PC-3 (cell line): Measurements from ENCODE around the gene FAM83G. TPM values are rescaled to one million over a fixed set of nuclear protein-coding genes. Genes with fewer than 3 reads are reported as not detected.

Experiments
- ATAC-seq: fragments of 200-7000 bp; cut with Tn5 transposase; 2 replicates; pipeline ENCODE4 v1.9.1; 2020; ENCODE audit warnings: mild to moderate bottlenecking, moderate library complexity
- BruUV-seq: library from RNA; stranded (reverse); fragments of 400-500 nt; replicated peaks from 2 replicates; lab custom pipeline; 2021; lab: Mats Ljungman, UMichigan
- CTCF ChIA-PET: fragments of 300-600 bp; sonication (Branson Sonifier 250); formaldehyde crosslinking; loops from one replicate; lab custom pipeline; 2022; ENCODE audit warnings: antibody characterized with exemption; lab: Charles Lee
- POLR2A ChIA-PET: fragments of 300-600 bp; sonication (Branson Sonifier 250); formaldehyde crosslinking; loops from one replicate; lab custom pipeline; 2022; ENCODE audit warnings: antibody characterized with exemption; ENCODE audit not compliant: unreplicated experiment; lab: Charles Lee
- DNase-seq: peaks from one replicate; pipeline ENCODE4 v3.0.0-alpha.2; 2015
- H2AFZ ChIP-seq: fragments of 300-600 bp; sonication (generic); 2 replicates; pipeline ENCODE4 v1.6.0; 2016; ENCODE audit warnings: antibody characterized with exemption, low read length
- H3F3A ChIP-seq: fragments of 300-600 bp; sonication (generic); one replicate; pipeline ENCODE4 v1.6.0; 2017; ENCODE audit warnings: antibody characterized with exemption, low read length, control low read depth, mild to moderate bottlenecking; ENCODE audit not compliant: unreplicated experiment
- H3K27ac ChIP-seq: fragments of 300-600 bp; sonication (generic); 2 replicates; pipeline ENCODE4 v1.5.1; 2016; ENCODE audit warnings: mild to moderate bottlenecking, low read length
- H3K27me3 ChIP-seq: fragments of 300-600 bp; sonication (generic); 2 replicates; pipeline ENCODE4 v1.6.1; 2016; ENCODE audit warnings: low read length, mixed read lengths
- H3K36me3 ChIP-seq: fragments of 300-600 bp; sonication (generic); 2 replicates; pipeline ENCODE4 v1.6.1; 2016; ENCODE audit warnings: low read depth, mixed run types, low read length, mixed read lengths
- H3K4me1 ChIP-seq: fragments of 300-600 bp; sonication (generic); 2 replicates; pipeline ENCODE4 v1.5.1; 2016; ENCODE audit warnings: low read length; ENCODE audit not compliant: insufficient read depth
- H3K4me2 ChIP-seq: fragments of 300-600 bp; sonication (generic); 2 replicates; pipeline ENCODE4 v1.6.0; 2016; ENCODE audit warnings: low read length
- H3K4me3 ChIP-seq: fragments of 300-600 bp; sonication (generic); 2 replicates; pipeline ENCODE4 v1.5.1; 2016; ENCODE audit warnings: mild to moderate bottlenecking, low read length, mixed read lengths
- H3K79me2 ChIP-seq: fragments of 300-600 bp; sonication (generic); 2 replicates; pipeline ENCODE4 v1.6.1; 2017; ENCODE audit warnings: low read length, mixed read lengths
- H3K9ac ChIP-seq: fragments of 300-600 bp; sonication (generic); 2 replicates; pipeline ENCODE4 v1.6.0; 2016; ENCODE audit warnings: mild to moderate bottlenecking, low read length
- H3K9me2 ChIP-seq: fragments of 300-600 bp; sonication (generic); replicated peaks from 2 replicates; pipeline ENCODE4 v1.6.1; 2016; ENCODE audit warnings: mixed run types, low read length, mixed read lengths
- H3K9me3 ChIP-seq: fragments of 300-600 bp; sonication (generic); 2 replicates; pipeline ENCODE4 v1.6.1; 2016; ENCODE audit warnings: low read length, mixed read lengths
- H4K20me1 ChIP-seq: fragments of 300-600 bp; sonication (generic); 2 replicates; pipeline ENCODE4 v1.6.1; 2016; ENCODE audit warnings: low read length, mixed read lengths
- CTCF ChIP-seq: fragments of 300-600 bp; sonication (generic); conservative IDR thresholded peaks from 2 replicates; pipeline ENCODE4 v1.5.1; 2017; ENCODE audit warnings: antibody characterized with exemption, low read depth, mild to moderate bottlenecking, low read length
- EZH2 ChIP-seq: fragments of 300-600 bp; sonication (generic); IDR thresholded peaks from one replicate; pipeline ENCODE4 v1.6.1; 2017; ENCODE audit warnings: antibody characterized with exemption, mild to moderate bottlenecking, low read length; ENCODE audit not compliant: unreplicated experiment
- EZH2phosphoT487 ChIP-seq: fragments of 300-600 bp; sonication (generic); IDR thresholded peaks from 2 replicates; pipeline ENCODE4 v1.6.1; 2018; ENCODE audit warnings: mild to moderate bottlenecking, antibody characterized with exemption, low read length, borderline replicate concordance
- intact Hi-C: fragments of 100-400 bp; cut with micrococcal nuclease; formaldehyde crosslinking; loops from 2 replicates; pipeline ENCODE4 v1.9.0; 2023
- total RNA-seq: library from RNA; depleted of rRNA; stranded (reverse); fragments of >200 nt; gene quantifications from 2 replicates; pipeline ENCODE4 v1.2.3, GENCODE V29; 2014

The FAM83G gene
- total RNA-seq, 1 experiment from 2014 or later, result 0.26 TPM

GRCh38 chr17:19012171-19013080 lies 7.9 kb upstream of the FAM83G start:
- Histone ChIP-seq H3K27ac (no peak overlapping the region), H3K4me3 (no peak overlapping the region), H2AFZ (no peak overlapping the region), H3K9me3 (no peaks in the 10 kb centered on the region), H3K4me1 (peaks cover 8% of the 10 kb centered on the region), H3K27me3 (no peaks in the 10 kb centered on the region), H3K9ac (no peak overlapping the region), H3K79me2 (no peaks in the 10 kb centered on the region), H3F3A (no peaks in the 10 kb centered on the region), H3K9me2 (no peaks in the 10 kb centered on the region), H4K20me1 (no peaks in the 10 kb centered on the region), H3K36me3 (no peaks in the 10 kb centered on the region), H3K4me2 (no peak overlapping the region)
- intact Hi-C loops, result no loop called here
- no peak for TF ChIP-seq EZH2
- no peak for TF ChIP-seq CTCF
- no peak for TF ChIP-seq EZH2phosphoT487
- ChIA-PET CTCF (no interaction called here), POLR2A (no interaction called here)
- ATAC-seq (no peak), DNase-seq (no peak)
- no TSS peak for BruUV-seq

- H3F3A ChIP-seq, result no peaks in the 10 kb centered on the region
- POLR2A ChIA-PET, result interaction anchor here (0.6 kb wide), 1 partner anchor 14 kb away, joined by 3 read pairs; no protein-coding TSS in a partner anchor
- H3K27ac ChIP-seq, result no peak overlapping the region
- CTCF ChIA-PET, result no interaction called here
- no peaks in the 10 kb centered on the region for H3K9me2 ChIP-seq
- no peak overlapping the region for H3K9ac ChIP-seq
- H3K4me2 ChIP-seq, result no peak overlapping the region
- no peaks in the 10 kb centered on the region for H3K36me3 ChIP-seq
- H4K20me1 ChIP-seq, result no peaks in the 10 kb centered on the region
- no TSS peak for BruUV-seq
- no peak overlapping the region for H2AFZ ChIP-seq
- no peak for DNase-seq
- no peaks in the 10 kb centered on the region for H3K9me3 ChIP-seq
- H3K4me3 ChIP-seq, result no peak overlapping the region
- H3K4me1 ChIP-seq, result peaks cover 8% of the 10 kb centered on the region
- ATAC-seq, result no peak
- H3K27me3 ChIP-seq, result no peaks in the 10 kb centered on the region
- intact Hi-C loops, result no loop called here
- TF ChIP-seq EZH2phosphoT487 (no peak), CTCF (no peak), EZH2 (no peak)
- no peaks in the 10 kb centered on the region for H3K79me2 ChIP-seq
Observed at GRCh38 chr17:19011581-19011980, 7.0 kb upstream of the FAM83G start.
